IPS-NIHi7 (cell line): ENCODE measurements around the gene SUCLG2.
A peak's percentile ranks its signal among the peaks of the same experiment; 100 is the strongest.

Experiments used
- DNase-seq: peaks from one replicate; pipeline ENCODE4 v3.0.0; 2012; ENCODE audit warnings: mixed read lengths; ENCODE audit errors: extremely low spot score

SUCLG2 gene

DNA sequence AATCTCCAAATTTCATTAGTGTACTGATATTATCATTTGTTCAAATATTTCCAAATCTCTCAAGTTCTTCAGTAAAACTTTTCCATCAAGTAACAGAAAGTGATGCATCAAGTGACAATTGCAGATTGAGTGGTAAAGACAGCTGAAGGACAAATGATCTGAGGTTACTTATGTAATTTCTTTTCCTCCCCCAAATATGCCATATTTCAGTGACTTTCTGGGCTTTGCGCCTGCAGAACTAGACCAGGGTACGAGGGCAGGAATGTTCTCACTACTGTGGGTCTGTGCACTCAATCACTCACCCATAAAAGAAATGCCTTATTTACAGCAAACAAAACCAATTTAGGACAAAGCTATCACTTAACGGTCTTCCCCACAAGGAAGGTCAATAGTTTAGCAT lies 4.7 kb downstream of the SUCLG2 start:
- no peak for DNase-seq

DNA sequence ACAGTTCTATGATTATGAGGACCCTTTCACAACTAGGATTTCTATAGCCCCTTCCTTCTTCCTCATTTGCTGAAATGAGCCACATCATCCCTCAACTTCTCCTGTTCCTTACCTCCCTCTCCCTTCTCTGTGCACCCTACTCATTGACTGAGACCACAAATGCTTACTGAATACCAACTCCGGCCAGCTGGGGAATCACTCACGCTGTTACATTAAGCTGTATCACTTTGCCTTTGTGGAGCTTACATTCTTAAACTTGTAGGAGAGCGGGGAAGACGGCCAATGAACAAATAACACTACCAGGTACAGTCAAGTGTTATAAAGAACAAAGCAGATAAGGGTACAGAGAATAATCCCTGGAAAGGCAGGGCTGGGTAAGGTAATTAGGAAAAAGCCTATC lies 5.7 kb downstream of the SUCLG2 start:
- no peak for DNase-seq

DNA sequence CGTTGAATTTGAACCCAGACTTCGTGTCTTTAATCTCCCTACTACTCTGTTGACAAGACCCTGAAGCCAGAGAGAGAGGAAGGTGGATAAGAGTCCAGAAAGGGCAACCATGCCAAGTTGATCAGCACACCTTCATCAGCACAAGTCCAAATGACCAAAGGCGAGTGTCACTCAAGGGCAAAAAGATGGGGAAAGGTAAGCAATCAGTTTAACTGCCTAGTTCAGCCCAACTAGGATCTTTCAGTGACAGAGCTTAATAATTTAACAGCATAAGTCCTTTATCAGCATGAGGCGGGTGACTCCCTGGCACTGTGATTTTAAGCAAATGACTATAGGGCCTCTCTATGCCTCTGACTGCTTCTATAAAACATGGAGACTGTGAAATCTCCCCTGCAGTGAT lies 6.2 kb downstream of the SUCLG2 start:
- no peak for DNase-seq

DNA sequence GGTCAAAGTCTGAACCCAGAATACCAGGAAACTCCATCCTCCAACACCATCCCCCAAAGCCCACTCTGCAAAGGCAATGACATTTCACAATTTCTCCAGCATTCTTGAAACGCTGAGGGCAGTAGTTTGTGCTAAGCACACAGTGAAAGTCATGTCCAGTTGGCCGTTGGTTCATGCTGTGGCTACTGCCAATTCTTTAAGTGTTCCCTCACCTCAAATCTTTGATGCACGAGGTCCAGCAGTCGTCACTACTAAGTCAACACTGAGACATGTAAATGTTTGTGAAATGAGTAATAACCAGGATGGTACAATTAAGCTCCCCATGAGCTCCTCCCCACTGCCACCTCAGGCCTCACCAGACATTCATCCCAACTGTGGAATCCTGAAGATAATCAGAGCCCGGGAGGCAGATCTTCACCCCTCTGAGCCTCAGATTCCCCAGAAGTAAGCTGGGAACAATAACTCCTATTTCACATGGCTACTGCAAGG lies 7.0 kb downstream of the SUCLG2 start:
- no peak for DNase-seq

DNA sequence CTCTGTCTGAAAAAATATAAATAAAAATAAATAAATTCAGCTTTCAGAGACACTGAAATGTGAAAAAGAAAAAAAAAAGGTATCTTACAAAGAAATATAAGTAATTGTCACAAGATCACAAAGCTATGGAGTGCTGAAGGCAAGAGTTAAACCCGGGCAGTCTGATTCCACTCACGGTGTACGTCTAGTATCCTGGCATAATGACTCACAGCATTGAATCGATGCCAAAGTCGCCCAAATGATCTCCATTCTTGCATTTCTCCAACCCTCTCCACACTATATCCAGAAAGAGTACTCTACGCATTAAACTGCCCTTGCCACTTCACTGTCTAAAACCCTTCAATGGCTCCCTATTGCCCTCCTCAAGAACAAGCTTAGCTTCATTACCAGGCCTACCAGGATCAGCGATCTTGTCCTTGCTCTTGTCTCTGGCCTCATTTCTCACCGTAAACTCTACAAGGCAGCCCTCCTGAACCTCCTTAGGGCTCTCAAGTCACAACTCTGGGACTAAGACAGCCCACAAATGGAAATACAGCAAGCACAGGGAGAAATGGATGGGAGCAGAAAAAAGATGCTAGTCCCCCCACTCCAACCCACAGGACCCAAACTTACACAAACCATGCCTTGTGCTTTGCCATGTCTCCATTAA lies 7.7 kb downstream of the SUCLG2 start:
- DNase-seq = no peak

DNA sequence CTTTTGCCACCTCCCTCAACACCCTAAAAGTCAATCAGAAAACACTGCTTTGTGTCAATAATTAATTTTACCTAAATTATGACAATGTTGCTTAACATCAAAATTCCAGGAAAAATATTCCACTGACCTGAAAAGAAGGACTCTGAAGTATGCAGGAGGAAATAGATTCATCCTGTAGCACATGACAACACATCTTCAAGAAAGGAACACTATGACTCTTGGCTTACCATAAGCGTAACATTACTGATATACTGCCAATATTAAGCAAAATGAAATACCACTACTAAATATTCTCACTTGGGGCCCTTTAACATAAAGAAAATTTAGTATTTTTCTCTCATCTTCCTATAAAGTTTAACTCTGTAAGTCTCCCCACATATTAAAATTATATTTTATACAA lies 9.6 kb downstream of the SUCLG2 start:
- no peak for DNase-seq

DNA sequence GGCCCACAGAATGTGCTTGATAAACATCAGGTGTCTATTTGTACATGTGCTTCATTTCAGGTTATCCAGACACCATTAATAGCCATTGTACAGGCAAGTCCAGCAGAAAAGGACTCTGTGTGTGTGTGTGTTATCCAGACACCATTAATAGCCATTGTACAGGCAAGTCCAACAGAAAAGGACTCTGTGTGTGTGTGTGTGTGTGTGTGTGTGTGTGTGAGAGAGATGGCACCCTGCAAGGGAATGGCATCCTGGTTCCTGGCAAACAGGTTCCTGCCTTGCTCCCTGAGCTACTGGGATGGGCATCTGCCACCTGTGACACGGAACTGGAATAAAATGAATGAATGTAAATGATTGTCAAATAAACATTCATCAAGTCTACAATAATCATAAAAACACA lies 11.7 kb downstream of the SUCLG2 start:
- DNase-seq = no peak

DNA sequence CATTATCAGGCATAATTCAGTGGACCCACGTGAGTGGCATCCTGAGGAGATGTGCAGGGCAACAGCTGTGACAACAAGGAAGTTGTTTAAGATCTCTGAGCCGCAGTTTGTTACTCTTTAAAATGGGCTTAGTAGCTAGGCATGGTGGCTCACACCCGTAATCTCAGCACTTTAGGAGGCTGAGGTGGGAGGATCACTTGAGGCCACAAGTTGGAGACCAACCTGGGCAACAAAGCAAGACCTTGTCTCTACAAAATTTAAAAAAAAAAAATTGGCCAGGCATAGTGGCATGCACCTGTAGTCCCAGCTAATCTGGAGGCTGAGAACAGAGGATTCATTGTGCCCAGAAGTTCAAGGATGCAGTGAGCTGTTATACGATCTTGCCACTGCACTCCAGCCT lies 12.2 kb downstream of the SUCLG2 start:
- DNase-seq = no peak

DNA sequence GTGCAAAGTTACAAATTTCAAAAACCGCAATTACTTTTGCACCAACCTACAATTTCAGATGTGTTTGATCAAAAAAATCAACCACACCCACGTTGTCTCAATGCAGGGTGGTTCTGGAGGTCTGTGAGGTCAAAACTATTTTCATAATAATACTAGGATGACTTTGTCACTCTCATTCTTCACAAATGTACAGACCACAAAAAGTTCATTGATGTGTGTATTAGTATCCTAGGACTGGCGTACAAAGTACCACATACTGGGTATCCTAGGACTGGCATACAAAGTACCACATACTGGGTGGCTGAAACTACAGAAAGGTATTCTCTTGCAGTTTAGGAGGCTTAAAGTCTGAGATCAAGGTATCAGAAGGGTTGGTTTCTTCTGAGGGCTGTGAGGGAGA lies 13.0 kb downstream of the SUCLG2 start:
- no peak for DNase-seq

DNA sequence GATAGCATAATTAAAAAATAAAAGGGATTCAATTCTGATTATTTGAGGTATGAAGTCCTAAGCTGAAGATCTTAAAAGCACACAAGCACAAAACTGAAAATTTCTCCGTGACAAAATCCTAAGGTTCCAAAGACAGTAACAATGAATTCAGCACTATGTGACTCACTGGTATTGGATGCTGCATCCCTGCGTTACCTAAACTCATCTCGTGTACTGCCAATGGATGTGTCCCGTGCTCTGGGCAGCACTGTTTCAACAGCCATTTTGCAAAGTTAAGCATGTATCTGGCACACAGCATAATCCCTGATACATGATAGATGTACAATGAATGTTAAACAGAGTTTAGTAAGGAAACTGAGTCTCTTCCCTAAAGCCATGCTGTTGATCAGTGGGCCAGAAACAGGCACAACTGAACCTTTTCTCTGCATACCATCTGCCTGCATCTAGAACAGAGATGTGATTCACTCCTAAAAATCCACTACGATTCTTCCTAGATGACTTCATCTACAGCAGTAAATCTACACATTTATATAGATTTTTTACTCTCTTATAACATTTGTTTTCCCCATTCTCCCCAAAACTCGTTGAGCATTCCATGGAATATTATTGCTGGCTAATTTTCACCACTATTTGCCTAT lies 14.3 kb downstream of the SUCLG2 start:
- no peak for DNase-seq

DNA sequence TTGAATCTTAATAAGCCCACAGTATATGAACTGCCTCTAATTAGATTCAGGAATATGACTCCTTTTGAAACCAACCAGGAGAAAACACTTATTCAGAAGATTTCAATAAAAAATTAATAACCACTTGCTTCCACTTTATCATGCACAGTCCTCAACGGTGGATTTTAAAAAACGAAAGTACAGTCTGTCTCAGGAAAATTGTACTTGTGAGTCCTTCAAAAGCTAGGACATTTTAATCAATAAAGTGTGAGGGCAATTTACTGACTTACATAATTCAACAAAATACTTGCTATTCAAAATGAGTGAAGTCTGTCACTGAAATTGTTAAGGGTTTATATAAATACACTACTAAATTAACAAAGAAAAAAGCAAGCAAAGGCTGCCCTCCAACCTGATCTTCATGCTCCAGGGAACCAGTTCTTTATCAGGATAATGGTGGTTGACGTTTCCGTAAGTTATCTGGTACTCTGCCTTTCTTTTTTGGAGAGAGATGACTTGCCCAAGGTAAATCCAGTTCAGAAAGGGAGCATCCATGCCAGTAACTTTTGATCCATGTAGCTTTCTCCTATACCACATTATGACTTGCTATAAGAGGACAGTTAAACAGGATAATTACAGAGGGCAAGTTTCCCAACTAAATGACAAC lies 17.0 kb downstream of the SUCLG2 start:
- DNase-seq = no peak

DNA sequence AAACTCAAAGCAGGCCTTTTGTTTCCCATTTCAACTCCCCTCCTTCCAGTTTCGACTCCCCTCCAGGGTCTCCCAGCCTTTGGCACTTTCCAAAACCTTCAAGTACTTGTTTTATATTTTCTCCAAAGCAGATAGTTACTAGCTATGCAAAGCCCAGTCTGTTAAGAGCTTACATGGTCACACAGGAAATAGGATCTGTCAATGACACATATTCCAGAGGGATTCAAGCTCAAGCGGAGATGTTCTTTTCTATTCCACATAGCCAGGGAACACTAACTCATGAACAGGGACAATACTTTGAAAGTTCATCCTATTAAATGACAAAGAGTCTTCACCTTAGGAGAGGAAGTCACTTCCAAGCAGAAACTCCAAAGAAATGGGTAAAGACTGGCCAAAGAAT lies 18.6 kb downstream of the SUCLG2 start:
- DNase-seq = no peak

DNA sequence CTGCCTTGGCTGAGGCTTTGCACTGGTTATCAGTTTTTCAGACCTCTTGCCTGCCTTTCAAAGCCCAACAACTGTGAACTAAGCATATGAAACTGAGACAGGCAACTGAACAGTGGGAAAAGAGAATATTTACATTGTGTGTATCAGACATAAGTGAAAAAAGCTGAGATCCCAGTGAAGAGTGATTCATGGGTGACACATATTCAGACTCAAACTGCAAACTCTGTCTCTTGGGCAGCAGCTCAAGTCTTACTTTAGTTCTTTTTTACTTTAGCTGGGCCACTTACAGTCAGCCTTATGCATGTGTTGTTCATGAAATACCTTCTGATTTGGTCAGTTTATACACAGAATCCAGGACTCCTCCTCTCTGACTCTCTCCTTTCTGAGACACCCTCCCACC lies 19.2 kb downstream of the SUCLG2 start:
- DNase-seq = no peak

DNA sequence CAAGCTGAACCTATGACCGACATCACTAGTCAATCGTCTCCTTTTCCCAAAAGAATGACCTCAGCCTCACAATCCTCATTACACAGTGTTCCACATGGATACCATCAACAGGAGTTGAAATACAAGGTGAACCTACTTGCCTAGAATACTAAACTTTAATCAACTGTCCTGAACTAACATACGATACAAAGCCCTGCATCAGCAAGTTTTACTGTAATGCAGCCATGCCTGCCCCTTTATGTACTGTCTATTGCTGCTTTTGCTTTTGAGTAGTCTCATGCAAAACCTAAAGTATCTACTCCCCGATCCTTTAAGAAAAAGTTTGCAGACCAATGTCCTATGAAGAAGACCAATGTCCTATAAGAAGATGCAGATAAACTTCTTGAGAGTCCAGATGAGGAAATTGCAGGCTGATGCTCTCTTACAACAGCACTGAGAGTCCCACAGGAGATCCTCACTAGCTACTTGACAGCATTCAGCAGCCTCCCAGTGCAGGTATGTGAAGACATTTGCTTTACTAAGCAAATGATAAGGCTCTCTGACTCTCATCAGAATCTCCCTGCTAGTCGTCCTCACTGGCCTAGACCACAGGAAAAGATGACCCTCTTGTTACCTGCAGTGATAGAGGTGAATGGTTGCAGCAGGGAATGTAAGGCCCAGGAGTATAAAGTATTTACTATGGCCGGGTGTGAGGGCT lies 23.6 kb downstream of the SUCLG2 start:
- DNase-seq = no peak

DNA sequence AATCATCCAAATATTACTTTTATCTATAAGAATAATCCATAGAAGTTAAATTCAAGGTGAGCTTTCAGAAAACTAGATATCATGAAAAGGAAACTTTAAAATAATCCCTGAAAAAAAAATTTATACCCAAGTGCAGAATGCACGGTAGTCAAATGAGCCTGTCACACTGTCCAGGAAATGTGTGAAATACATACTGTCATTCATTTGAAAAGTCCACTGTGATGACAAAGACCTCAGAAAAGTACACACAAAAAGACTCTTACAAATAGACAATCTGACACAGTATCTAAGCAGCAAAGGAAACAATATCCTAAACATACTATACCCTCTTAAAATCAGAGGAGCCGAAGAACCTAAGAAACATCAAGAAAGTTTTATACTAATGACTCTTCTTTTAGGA lies 29.7 kb downstream of the SUCLG2 start:
- no peak for DNase-seq

DNA sequence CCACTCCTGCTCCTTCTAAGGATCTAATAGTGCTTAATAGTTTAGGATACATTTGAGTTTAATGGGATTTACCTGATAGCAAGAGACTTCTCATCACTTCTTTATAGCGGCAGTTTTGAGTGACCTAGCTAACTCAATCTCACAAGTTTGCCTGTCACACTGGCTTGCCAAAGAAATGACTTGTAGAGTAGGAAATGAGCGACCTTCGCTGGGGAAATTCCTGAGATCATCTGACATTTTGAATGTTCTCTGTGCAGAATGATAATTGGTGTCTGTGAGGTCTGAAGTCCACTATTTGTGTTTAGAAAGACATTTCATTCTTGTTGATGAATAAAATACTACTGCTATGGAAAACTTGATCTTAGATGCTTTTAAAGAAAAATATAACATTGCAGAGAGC lies 30.3 kb downstream of the SUCLG2 start:
- DNase-seq = no peak

DNA sequence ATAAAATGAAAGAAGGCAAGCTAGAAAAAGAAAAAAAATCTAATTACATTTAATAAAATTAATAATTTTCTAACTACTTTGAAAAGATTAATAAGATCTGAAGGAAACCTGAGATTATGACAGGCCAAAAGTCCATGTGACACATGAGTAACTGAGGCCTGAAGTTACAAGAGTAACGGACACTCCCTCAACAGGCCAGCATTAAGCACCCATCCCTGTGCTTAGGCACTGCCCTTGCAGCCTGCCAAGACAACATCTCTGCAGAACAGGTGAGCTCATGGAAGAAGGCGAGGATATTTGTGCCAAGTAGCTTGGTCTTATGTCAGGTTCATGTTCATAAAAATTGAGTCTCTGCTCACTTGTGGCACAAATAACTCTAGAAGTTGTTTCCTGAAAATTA lies 31.8 kb downstream of the SUCLG2 start:
- no peak for DNase-seq

DNA sequence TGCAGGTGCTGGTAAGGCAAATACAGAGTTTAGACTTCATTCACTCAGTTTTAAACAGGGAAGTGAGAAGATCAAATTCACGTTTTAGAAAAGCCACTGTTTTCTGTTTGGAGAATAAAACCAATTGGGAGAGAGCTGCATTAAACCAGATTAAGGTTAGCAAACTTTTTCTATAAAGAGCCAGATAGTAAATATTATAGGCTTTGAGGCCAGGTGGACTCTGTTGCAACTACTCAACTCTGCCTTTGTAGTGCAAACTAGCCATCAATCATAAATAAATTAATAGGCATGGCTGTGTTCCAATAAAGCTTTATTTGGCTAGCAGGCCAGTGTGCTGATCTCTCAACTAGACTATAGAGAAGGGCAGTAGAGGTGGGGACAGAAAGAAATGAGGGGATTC lies 33.5 kb downstream of the SUCLG2 start:
- DNase-seq = no peak

DNA sequence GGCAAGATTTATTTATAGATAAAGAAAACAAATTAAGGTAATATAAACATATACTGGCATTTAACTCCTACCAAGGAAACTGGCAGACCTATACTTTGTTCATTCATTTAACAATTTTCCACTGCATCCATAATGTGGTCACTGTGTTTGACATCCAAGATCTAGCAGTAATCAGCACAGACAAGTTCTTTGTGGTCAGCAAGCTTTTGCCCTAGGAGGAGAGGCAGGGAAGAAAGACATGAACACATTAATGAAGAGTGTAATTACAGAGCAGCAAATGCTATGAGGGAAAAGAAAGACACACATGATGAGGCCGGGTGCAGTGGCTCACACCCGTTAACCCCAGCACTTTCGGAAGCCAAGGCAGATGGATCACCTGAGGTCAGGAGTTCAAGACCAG lies 34.4 kb downstream of the SUCLG2 start:
- DNase-seq = no peak

DNA sequence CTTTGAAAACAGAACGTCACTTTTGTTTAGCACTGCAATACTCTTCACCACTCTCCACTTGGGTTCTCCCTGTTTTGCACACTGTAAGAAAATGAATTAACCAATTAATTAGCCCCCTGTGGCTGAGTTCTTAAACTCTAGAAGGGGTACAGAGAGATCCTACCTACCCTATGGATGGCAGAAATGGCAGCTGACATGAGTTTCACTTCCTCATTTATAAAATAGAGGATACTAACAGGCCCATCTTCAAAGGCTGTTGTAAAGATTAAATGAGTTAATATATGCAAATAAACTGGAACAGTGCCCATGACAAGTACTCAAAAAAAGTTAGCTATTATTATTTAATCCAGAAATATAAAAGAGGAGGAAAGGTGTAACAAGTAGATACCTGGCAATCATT lies 36.9 kb downstream of the SUCLG2 start:
- no peak for DNase-seq

DNA sequence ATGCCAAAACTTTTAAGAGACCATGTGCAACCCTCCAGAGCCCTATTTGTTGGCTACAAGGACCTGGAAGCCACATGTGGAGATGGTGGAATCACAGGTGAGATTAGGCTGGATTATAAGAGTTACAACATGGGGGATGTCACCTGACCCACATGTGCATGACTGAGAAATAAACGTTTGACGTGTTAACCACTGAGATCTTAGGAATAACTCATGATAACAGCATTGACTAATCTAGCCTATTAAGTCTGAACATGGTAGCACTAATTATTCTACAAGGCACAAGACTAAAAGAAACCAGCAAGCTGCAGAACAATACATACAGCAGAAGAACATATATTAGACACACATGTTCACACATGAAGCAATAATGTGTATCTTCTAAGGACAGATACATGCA lies 38.4 kb downstream of the SUCLG2 start:
- DNase-seq = no peak

DNA sequence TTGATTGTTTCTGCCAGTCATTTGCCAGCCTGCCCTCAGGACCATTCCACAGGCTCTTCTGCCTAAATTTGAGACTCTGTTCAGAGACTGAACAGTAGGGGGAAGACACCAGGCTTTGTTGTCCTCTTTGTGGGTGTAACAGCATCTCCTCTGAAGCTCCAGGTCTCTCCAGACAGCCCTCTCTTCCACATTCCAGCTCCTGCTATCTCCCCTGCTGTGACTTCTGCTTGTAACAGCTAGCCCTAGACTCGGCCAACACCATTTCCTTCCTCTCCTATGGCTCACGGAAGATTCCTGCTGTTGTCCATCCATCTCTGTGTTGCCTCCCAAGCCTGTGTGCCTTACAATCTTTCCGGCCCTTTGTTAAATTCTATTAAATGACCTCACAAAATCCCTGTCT lies 40.2 kb downstream of the SUCLG2 start:
- peak; percentile 43 for DNase-seq

DNA sequence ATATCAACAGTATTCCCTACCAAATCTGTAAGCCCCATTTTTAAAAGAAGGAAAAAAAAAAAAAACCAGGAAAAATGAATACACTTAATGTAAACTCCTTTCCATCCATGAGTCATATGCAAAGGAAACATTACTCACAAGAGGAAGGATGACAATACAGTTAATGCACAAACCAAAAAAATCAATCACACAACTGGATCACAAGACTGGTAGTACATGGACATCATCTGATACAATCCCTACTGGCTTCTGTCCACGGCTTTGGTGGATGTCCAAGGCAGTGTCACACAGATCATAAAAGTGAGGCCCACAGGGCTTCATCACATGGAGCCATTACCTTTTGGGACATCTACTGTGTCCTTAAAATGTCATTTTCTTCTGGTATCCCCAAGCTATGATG lies 44.0 kb downstream of the SUCLG2 start:
- no peak for DNase-seq
